ENCODE results near the gene SHOC2.
"Not testable (repeated sequence)": the region's sequence is repeated elsewhere in the genome, so short reads cannot be mapped to it uniquely, and the experiment has no call there.

SHOC2 gene

DNA sequence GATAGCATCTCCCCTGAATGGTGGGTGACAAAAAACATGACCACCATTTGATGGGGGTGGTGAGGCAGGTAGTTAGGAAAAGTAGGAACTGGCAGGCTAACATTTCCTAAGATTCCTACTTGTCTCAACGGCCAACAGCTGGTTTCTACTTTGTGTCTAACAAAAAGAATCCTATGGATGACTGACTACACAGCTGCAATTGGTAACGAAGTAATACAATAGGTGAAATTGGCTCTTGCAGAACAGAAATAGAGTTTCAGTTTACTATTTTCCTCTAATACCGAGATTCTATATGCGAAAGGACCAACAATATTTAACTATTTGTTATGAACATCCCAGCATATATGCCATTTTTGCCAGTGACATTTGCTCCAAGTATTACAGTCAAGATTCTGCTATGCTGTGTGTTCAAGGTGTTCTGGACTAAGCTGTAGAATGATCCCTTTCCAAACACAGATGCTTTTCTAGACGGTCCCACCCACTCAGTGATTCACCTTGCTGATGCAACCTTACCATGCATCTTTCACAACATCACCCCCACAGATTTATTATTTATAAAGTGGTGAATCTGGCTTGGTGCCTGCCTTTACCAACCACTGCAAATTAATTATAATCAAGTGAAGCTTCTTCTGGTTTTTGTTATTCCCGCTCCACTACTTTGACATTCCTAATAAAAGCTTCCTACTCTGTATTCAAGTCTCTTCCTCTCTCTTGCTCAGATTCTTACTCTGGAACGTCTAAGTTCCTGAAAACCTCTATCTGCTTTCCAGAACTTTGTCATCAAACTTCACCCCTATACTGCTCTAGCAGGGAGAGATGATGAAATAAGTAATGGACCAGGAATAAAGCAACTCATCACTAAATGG lies 17.2 kb upstream of the SHOC2 start:
- no peak for DNase-seq

DNA sequence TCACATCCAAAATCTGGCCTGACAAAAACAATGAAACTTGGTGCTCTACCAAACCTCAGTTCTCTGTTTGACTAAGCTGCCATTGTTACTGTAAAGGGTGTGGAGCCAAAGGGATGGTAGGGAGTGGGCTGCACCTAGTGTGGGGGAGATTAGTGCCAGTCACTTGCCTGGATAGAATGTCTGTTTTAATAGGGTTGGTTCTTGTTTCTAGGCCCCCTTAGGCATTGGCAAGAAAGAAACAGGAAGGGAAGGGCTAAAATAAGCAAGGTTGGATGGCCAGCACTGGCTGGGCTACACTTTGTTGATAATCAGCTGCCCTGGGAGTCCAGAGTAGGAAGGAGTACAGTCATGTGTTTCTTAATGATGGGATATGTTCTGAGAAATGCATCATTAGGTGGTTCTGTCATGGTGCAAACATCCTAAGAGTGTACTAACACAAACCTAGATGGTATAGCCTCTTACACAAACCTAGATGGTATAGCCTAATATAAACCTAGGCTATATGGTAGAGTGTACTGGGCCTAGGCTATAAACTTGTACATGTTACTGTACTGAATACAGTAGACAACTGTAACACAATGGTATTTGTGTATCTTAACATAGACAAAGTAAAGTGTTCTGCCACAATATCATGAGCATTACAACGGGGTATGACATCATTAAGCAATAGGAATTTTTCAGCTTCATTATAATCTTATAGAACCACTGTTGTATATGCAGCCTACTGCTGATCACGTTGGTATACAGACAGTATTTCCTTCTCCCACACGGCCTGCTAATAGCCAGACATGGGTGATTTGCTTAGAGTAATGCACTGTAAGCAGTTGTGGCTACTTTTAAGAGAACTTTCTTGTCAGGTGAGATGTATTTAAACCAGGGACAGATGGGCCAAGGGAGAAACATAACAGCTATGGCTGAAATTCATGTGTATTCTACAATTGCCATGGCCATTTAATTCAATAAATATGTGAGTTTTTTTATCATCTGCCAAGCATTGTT lies 15.8 kb upstream of the SHOC2 start:
- DNase-seq = no peak

DNA sequence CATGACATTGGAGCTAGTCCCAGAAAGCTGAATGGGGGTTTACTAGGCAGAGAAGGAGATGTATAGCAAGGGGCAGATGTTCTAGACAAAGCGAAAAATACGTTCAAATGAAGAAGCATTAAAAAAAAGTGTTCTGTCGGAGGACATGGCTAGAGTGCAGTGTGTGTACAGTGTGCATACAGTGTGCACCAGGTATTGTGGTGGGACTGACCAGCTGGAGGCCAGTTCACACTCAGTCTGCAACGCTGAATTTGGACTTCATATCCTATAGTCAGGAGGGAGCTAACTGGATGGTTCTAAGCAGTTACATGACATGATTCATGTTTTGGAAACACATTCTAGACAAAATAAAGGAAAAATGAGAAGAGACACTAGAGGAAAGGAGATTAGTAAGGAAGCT lies 9.3 kb upstream of the SHOC2 start:
- DNase-seq = no peak

DNA sequence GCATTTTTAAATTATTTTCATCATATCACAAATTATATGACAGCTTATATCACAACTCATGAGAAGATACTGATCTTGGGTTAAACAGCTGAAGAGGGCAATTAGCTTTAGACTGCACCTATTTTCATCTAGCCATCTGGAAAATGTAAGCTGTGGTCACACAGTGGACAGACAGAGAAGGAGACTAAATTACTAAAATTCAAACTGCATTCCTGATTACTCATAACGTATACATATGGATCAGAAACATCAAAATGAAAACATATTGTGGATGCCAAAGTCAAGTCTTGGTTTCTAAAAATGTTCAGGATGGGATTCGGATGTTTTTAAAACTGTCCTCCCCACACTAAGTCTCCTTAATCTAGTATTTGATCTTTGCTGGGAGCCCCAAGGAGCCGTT lies 7.0 kb upstream of the SHOC2 start:
- no peak for DNase-seq

DNA sequence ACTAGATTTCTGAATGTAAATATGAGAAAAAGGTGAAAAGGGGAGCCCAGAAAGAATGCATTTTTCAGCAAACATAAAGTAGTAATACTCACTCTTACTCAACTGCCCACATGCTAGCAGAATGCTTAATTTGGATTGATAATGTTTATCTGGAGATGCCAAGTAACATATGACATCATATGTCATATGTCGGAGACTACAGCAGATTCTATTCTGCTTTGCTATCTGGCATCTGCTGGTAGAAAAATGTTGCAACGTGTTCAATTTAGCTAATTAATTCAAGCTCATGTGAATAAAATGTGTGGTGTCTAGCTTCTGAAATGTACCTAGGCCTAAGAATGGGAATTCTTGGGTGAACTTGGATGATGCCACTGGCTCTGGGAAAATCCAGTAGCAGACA lies 5.0 kb upstream of the SHOC2 start:
- no peak for DNase-seq

DNA sequence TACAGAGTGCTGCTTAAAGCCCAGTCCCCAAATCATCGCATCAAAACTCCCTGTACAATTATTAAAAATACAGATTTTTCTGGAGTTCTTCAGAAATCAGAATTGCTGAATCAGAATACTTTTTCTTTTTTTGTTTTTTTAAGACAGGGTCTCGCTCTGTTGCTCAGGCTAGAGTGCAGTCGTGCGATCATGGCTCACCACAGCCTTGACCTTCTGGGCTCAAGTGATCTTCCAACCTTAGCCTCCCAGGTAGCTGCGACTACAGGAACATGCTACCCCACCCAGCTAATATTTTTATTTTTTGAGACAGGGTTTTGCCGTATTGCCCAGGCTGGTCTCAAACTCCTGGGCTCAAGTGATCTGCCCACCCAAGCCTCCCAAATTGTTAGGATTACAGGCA lies 4.4 kb upstream of the SHOC2 start:
- DNase-seq = no peak

DNA sequence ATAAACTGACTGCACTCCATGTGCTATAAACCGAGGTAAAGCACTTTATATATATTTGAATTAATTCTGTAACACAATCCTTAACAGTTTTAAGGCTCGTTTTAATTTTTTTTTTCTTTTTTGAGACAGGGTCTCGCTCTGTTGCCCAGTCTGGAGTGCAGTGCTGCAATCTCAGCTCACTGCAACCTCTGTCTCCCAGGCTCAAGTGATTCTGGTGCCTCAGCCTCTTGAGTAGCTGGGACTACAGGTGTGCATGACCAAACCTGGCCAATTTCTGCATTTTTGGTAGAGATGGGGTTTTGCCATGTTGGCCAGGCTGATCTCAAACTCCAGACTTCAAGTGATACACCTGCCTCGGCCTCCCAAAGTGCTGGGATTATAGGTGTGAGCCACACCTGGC lies 3.8 kb upstream of the SHOC2 start:
- not testable (repeated sequence) for DNase-seq

DNA sequence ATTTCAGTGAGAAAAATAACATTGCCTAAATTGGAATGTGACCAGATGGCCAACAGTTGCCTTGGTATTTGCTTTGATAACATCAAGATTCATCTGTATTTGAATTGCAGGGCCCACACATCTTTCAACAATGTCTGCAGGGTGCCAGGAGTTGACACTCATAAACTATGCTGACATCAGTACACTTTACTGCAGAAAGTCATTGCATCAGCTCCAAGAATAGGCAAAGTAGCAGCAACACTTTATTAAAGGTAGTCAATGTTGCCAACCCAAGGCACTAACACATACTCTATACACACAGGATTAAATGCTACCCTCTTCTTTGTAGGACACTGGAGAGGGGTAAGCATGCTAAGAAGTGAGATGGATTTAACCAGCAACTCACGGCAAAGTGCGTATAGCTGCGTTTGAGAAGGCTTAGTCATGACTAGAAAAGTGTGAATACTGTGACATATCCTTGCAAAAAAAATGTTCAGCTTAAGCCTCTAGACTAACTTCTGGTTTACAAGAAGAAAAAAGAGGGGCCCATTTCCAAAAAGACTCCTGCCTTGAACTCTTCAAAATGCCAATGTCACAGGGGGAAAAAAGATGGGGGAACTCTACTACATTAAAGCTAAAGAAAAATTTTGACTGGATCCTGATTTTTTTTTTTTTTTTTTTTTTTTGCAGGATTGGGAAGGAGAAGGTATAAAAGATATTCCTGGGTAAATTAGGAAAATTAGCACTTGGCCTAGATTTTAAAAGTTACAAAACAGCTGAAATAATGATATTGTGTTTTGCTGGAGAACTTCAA lies 2.7 kb upstream of the SHOC2 start:
- no peak for DNase-seq

DNA sequence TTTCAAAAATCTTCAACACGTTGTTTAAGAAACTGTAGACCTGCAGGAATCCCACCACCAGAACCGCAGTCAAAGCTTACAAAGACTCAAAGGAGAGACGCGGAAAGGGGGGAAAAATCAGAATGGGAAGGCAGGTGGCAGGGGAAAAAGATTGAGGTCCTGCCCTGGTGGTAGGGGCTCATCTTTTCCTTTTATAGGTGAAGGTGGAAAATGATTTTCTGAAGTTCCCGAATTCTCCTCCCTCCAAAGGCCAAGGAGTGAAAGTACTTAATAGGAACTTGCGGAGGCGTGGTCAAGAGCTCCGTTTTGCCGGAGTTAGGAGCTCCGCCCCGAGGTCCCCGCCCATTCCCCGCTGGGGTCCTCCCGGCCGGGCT lies 1.1 kb upstream of the SHOC2 start:
- no peak for DNase-seq

DNA sequence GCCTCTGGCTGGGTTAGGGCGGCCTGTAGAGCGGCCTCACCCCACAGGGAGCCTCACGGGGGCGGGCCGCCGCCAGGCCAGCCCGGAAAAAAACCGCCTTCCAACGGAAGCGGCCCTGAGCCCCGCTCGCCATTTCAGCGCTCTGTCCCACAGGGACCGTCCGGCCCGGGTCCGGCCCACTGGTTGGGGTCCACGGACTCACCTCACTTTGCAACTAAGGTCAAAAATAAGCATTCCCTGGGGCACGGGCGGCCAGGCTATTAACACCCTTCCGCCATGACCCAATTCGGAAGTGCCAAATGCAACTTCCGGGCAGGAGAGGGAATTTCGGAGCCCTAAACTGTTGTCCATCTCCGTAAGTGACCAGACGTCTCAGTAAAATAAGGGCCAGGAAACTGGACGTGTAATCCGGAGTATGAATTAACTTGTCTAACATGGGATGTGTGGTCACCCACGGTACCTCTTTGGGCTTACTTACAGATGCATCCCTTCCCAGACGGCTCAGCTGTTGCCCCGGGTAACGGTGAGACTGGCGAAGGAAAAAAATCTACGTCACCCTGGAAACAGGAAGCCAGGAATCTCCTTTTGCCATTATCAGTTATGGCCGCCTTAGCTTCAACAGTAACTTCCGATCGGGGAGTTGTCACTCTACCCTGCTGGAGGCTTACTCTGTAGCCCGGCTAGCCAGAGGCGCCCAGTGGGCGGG lies 608 bp upstream of the SHOC2 start, which contains the start of gene BBIP1:
TSS of gene BBIP1 (minus strand) at position 538 of the 706 bp plus-strand sequence. CDS start 1,023 bp downstream, outside the sequence.
- peak; percentile 73 for DNase-seq

DNA sequence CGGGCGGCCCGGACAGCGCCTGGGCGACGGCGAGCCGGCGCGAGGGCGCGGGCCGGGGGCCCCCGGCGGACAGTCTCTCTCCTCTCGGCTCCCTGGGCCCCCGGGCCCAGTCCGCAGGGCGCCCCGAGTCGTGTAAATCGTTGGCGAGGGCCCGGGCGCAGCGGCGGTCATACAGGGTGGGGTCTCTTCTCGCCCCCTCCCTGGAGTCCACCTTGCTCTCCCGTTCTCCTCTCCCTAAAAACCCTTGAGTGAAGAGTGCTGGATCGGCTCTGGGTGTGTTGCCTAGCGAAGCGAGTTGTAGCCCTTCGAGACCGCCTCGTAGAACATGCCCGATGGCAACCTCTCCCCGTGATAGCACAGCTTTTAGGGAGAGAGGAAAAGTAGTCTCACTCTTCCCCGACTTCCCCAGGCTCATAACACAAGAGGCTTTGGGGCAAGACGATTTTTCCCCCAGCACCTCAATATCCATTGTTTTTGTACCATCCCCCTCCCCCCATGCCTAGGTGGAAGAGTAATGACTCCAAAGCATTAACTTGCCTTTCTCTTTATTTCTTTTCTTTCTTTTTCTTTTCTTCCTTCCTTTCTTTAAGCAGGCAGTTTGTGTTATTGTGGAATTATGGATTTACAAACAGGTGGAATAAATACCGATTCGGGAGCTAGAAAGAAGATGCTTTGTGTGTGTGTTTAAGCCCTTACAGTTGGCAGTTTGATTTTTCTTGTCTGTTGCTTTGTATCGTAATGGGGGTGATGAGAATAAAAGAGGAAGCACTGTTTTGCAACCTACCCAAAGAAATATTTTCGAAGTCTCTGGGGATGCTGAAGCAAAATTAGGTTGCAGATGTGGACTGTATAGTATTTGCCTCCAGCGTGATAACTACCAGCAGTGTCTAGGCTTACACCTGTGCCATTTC lies 822 bp downstream of the SHOC2 start:
- DNase-seq = no peak

DNA sequence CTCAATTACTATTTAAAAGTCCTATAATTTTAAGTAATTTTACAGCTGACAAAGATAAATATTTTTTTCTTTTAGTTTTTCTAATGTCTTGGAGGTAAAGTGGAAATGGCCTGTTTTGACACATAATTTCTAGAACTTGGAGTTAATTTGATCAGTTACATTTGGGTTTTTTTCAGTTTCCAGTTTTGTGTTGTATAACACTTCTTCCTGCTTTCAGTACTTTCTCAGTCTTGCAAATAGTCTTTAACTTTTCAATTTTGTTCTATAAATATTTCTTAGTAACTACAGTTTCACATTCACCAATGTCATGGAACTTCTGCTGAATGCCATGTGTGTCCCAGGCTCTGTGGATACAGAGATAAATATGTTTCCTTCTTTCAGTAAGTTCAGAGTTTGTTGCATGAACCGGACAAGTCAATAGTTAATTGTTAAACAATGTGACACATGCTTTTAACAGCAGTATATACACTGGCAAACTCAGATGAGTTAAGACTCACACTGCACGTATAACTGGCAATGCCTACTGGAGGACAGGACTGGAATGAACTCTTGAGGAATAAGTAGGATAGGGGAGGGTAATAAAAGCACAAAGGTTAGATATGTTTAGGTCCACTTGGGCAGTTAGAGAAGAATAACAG lies 4.6 kb downstream of the SHOC2 start:
- no peak for DNase-seq

DNA sequence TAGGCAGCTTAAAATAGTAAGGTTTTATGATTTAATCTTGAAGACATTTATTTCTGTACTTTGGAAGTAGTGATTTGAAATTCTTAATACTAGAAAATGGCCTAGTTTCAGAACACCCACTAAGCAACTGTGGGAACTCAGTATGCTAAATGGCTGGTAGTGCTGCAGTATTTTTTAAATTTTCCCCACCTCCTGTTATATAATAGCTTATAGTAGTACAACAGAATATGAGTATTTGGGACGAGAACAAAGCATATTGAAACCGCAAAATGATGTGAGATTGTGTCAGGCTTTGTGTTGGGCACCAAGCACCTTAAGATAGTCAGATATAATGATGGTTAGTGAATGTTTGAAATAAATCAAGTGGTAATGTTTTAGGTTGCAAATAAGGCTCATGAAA lies 8.1 kb downstream of the SHOC2 start:
- DNase-seq = no peak

DNA sequence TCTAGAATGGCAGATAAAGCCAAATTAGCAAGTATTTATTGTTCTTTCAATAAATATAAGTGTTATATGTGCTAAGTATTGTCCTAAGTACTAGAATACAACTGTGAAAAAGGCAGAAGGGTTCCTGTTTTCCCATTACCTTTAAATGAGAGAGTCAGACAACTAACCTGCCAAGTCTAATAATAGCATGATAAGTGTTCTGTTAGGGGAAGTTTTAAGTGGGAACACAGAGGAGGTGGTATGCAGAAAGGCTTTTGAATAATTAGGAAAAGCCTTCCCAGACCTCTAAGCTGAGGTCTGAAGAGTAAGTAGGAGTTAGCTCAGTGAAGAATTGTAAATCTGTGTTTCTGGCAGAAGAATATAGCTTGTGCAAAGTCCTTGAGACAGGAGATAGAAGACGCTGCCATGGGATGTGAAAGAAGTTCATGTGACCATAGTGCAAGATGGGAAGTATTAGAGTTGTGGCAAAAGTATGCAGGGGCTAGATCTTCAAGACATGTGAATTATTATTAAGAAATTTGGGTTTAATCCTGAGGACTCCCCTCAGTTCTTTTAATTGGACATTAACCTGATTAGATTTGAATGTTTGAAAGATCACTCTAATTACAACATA lies 12.5 kb downstream of the SHOC2 start:
- DNase-seq = no peak

DNA sequence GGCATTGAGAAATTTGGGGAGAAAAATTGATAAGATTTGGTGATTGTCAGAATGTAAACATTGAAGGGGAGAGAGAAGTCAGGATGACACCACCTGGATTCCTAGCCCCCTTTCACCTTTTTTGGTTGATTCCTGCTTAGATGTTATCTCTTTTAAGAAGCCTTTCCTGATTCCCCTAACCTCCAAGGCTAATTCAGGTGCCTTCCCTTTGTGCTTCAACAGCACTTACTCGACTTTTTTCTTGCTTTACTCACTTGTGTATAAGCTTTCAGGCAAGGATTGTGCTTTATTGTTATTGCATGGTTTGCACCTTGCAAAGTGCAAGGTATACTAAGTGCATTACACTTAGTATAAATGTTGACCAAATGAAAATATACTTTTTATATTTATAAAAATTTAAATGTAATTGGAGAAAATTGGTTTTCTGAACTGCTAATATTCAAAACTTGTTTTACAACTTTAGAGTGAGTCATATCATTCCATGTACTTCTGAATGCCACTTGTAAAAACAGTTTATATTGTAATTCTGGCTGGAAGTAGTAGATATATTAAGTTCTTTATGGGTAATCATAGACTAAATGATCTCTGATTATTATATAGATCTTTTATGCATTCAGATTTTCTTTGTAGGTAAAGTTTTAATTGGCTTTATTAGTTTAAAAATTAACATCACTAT lies 13.2 kb downstream of the SHOC2 start:
- no peak for DNase-seq

DNA sequence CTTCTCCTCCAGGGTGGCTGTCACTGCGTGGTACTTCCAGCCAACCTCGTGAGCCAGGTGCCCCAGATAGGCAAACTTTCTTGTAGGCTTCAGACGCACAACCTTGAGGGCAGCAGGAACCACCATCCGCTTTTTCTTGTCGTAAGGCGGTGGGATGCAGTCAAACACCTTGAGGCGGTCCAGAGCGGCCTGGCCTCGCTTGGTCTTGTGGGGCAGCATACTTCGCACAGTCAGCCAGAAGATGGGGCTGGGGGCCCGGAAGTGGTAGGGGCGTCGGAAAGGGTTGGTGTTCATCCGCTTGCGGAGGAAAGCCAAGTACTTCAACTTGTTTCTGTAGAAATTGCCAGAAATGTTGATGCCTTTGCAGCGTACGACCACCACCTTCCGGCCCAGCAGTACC lies 17.4 kb downstream of the SHOC2 start:
- DNase-seq = no peak

DNA sequence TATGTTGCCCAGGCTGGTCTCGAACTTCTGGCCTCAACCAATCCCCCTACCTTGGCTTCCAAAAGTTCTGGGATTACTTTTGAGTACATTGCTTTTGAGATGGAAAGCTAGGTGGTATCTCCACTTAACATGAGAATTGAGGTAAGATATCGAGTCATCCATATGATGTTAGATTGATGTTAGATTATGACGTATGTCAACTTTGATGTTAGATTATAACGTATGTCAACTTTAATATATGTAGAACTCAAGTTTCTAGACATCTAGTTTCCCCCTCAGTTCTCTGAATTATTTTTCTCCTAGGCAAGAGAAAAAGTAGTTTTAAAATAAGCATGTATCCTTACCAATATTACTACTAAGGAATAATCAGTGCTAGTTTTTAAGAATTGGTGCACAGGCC lies 20.0 kb downstream of the SHOC2 start:
- DNase-seq = no peak

DNA sequence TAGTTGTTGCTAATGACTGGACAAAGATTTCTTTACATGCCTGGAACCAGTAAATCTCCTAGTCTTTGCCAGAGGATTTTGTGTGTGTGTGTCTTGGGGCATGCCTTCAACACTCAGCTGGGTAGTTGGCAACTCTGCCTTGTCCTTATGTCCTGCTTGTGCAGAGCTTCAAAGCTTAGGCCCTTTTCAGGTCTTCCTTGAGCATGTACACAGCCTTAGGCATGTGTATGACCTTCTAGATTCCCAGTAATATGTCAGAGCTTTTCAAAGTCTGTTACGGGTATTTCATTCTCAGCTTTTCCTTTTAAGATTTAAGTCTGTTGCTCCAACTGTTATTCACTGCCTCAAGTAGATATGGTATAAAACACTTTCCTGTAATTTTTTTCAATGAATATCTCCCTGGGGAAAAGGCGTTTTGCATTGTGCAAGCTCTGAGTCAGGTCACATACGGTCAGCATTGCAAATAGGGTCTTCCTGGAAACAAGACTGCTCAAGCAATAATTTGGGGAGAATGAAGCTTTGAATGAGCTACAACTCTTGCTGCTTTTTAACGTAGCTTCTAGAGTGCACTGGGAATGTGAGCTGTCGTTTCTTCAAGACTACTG lies 25.5 kb downstream of the SHOC2 start:
- no peak for DNase-seq

DNA sequence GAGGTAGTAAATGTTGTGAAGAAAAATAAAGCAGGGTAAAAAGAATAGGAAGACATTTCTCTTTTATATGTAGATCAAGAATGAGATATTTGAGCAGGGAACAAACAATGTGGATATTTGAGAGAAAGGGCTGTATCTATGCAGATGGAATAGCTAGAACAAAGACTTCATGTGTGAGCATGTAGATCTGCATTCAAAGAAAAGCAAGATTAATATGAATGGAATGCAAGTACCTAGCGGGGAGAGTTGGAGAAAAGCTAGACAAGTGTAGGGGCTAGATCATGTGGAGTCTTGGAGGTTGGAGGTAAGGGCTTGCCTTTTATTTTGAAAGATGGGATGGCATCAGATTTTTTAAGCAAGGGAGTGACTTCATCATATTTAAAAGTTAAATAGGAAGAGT lies 27.1 kb downstream of the SHOC2 start:
- DNase-seq = no peak

Data from cortex of kidney (tissue), 1 donor.